NT2/D1 (cell line): ENCODE results near the gene GRAP.
"Not testable (repeated sequence)": the region's sequence is repeated elsewhere in the genome, so short reads cannot be mapped to it uniquely, and the experiment has no call there.

Experiments used
- DNase-seq: peaks from one replicate; pipeline ENCODE4 v3.0.0-alpha.2; 2011; ENCODE audit warnings: low read depth, low spot score
- H3K27me3 ChIP-seq: 2 replicates; pipeline ENCODE4 v1.6.0; 2011; ENCODE audit warnings: mild to moderate bottlenecking; ENCODE audit not compliant: insufficient read length, insufficient read depth
- H3K36me3 ChIP-seq: 2 replicates; pipeline ENCODE4 v1.6.1; 2011; ENCODE audit warnings: mild to moderate bottlenecking, low read length, mixed read lengths; ENCODE audit not compliant: insufficient read depth, insufficient read length
- H3K4me1 ChIP-seq: 2 replicates; pipeline ENCODE4 v1.5.1; 2011; ENCODE audit not compliant: insufficient read depth, insufficient read length
- H3K4me3 ChIP-seq: 2 replicates; pipeline ENCODE4 v1.5.1; 2011; ENCODE audit warnings: low read depth; ENCODE audit not compliant: insufficient read length
- H3K9ac ChIP-seq: 2 replicates; pipeline ENCODE4 v1.6.0; 2011; ENCODE audit warnings: low read depth; ENCODE audit not compliant: insufficient read length
- H3K9me3 ChIP-seq: 2 replicates; pipeline ENCODE4 v1.5.1; 2011; ENCODE audit warnings: mild to moderate bottlenecking, low read length; ENCODE audit not compliant: insufficient read depth
- SUZ12 ChIP-seq: IDR thresholded peaks from 2 replicates; pipeline ENCODE4 v1.6.1; 2011; ENCODE audit not compliant: insufficient read length, insufficient read depth; ENCODE audit errors: extremely low read depth
- YY1 ChIP-seq: IDR thresholded peaks from 2 replicates; pipeline ENCODE4 v1.6.1; 2011; ENCODE audit not compliant: insufficient read length, insufficient read depth
- ZNF274 ChIP-seq: IDR thresholded peaks from 2 replicates; pipeline ENCODE4 v1.6.1; 2011; ENCODE audit warnings: mild to moderate bottlenecking, low read depth, low read length

GRAP gene

GRCh38 chr17:19024101-19025078 lies 22.4 kb downstream of the GRAP start:
- Histone ChIP-seq H3K27me3 (no peaks in the 10 kb centered on the region), H3K36me3 (no peaks in the 10 kb centered on the region), H3K9me3 (no peaks in the 10 kb centered on the region), H3K9ac (no peak overlapping the region), H3K4me3 (no peak overlapping the region), H3K4me1 (peaks cover 1% of the 10 kb centered on the region)
- no peak for TF ChIP-seq YY1
- TF ChIP-seq ZNF274: no peak
- no peak for TF ChIP-seq SUZ12
- no peak for DNase-seq

GRCh38 chr17:19023209-19023999 lies 23.4 kb downstream of the GRAP start:
- H3K27me3 ChIP-seq: no peaks in the 10 kb centered on the region
- no peak overlapping the region for H3K4me3 ChIP-seq
- H3K4me1 ChIP-seq: peaks cover 5% of the 10 kb centered on the region
- no peaks in the 10 kb centered on the region for H3K9me3 ChIP-seq
- no peak for TF ChIP-seq ZNF274
- no peak for TF ChIP-seq SUZ12
- TF ChIP-seq YY1: no peak
- no peaks in the 10 kb centered on the region for H3K36me3 ChIP-seq
- no peak for DNase-seq
- no peak overlapping the region for H3K9ac ChIP-seq

- Histone ChIP-seq H3K36me3 (no peaks in the 10 kb centered on the region), H3K4me1 (peaks cover 5% of the 10 kb centered on the region), H3K27me3 (no peaks in the 10 kb centered on the region), H3K4me3 (no peak overlapping the region), H3K9me3 (no peaks in the 10 kb centered on the region), H3K9ac (no peak overlapping the region)
- TF ChIP-seq SUZ12: no peak
- TF ChIP-seq ZNF274: no peak
- no peak for TF ChIP-seq YY1
- DNase-seq: no peak
These were observed 24.0 kb downstream of the GRAP start for GRCh38 chr17:19022747-19023146.

- Histone ChIP-seq H3K9ac (no peak overlapping the region), H3K9me3 (no peaks in the 10 kb centered on the region), H3K4me1 (peaks cover 5% of the 10 kb centered on the region), H3K4me3 (no peak overlapping the region), H3K36me3 (no peaks in the 10 kb centered on the region), H3K27me3 (no peaks in the 10 kb centered on the region)
- no peak for DNase-seq
- TF ChIP-seq YY1 (no peak), ZNF274 (no peak)
These were observed 24.6 kb downstream of the GRAP start for GRCh38 chr17:19022128-19022527.

- Histone ChIP-seq H3K9me3 (no peaks in the 10 kb centered on the region), H3K27me3 (no peaks in the 10 kb centered on the region), H3K4me3 (no peak overlapping the region), H3K9ac (no peak overlapping the region), H3K4me1 (peaks cover 5% of the 10 kb centered on the region), H3K36me3 (no peaks in the 10 kb centered on the region)
- TF ChIP-seq YY1: no peak
- no peak for TF ChIP-seq SUZ12
- no peak for TF ChIP-seq ZNF274
- DNase-seq: no peak
These were observed 25.1 kb downstream of the GRAP start for GRCh38 chr17:19021622-19022083.

- DNase-seq, H3K36me3 ChIP-seq, H3K4me3 ChIP-seq, H3K9ac ChIP-seq, H3K4me1 ChIP-seq, H3K9me3 ChIP-seq, H3K27me3 ChIP-seq: not testable (repeated sequence)
These were observed 25.6 kb downstream of the GRAP start for GRCh38 chr17:19021011-19021621.

- no peak for DNase-seq
- Histone ChIP-seq H3K27me3 (no peaks in the 10 kb centered on the region), H3K4me1 (peaks cover 5% of the 10 kb centered on the region), H3K36me3 (no peaks in the 10 kb centered on the region), H3K4me3 (no peak overlapping the region), H3K9me3 (no peaks in the 10 kb centered on the region), H3K9ac (no peak overlapping the region)
- no peak for TF ChIP-seq ZNF274
- TF ChIP-seq YY1: no peak
- TF ChIP-seq SUZ12: no peak
These were observed 26.7 kb downstream of the GRAP start for GRCh38 chr17:19020016-19020415.
